MCF 10A (cell line): Measurements from ENCODE around the gene CAMK2G. TPM values are rescaled to one million over a fixed set of nuclear protein-coding genes. Genes with fewer than 3 reads are reported as not detected.
A peak's percentile ranks its signal among the peaks of the same experiment; 100 is the strongest.

Experiments
- BruUV-seq: library from RNA; stranded (reverse); fragments of 400-500 nt; replicated peaks from 2 replicates; lab custom pipeline; 2021; lab: Mats Ljungman, UMichigan
- CTCF ChIA-PET: fragments of 300-600 bp; sonication (Branson Sonifier 250); formaldehyde crosslinking; extraction: SDS; loops from one replicate; lab custom pipeline; 2021; ENCODE audit warnings: antibody characterized with exemption, inconsistent platforms; lab: Yijun Ruan, JAX
- POLR2A ChIA-PET: fragments of 300-600, 350-650 bp; sonication (Branson Sonifier 250); formaldehyde crosslinking; extraction: SDS; loops from one replicate; lab custom pipeline; 2020; ENCODE audit warnings: antibody characterized with exemption, inconsistent platforms; lab: Yijun Ruan, JAX
- DNase-seq: peaks from one replicate; pipeline ENCODE4 v3.0.0-alpha.2; 2018; ENCODE audit not compliant: unreplicated experiment
- H3K27ac Mint-ChIP-seq: one replicate; pipeline ENCODE4 v1.8.0; 2022; ENCODE audit warnings: mild to moderate bottlenecking, low read depth, mixed read lengths; ENCODE audit not compliant: unreplicated experiment
- H3K27me3 Mint-ChIP-seq: one replicate; pipeline ENCODE4 v1.8.0; 2022; ENCODE audit warnings: mixed read lengths; ENCODE audit not compliant: insufficient read depth, unreplicated experiment
- H3K36me3 Mint-ChIP-seq: one replicate; pipeline ENCODE4 v1.8.0; 2022; ENCODE audit warnings: mild to moderate bottlenecking, moderate library complexity, mixed read lengths; ENCODE audit not compliant: insufficient read depth, unreplicated experiment
- H3K4me1 Mint-ChIP-seq: one replicate; pipeline ENCODE4 v1.8.0; 2022; ENCODE audit warnings: mixed read lengths; ENCODE audit not compliant: insufficient read depth, unreplicated experiment
- H3K4me3 Mint-ChIP-seq: one replicate; pipeline ENCODE4 v1.8.0; 2022; ENCODE audit warnings: mild to moderate bottlenecking, moderate library complexity, mixed read lengths; ENCODE audit not compliant: unreplicated experiment
- H3K9me3 Mint-ChIP-seq: one replicate; pipeline ENCODE4 v1.8.0; 2022; ENCODE audit warnings: mixed read lengths; ENCODE audit not compliant: unreplicated experiment
- intact Hi-C: fragments of 100-400 bp; cut with micrococcal nuclease; formaldehyde crosslinking; loops from 2 replicates; pipeline ENCODE4 v1.14.1; 2022
- total RNA-seq: library from RNA; stranded (reverse); gene quantifications from 2 replicates; pipeline ENCODE4 v1.2.3, GENCODE V29; 2022
- TF ChIP-seq, protein P1 (sequence below): fragments of 200-600 bp; IDR thresholded peaks from one replicate; pipeline ENCODE4 v1.8.0; 2022; ENCODE audit warnings: antibody characterized with exemption, mild to moderate bottlenecking; ENCODE audit not compliant: unreplicated experiment

The CAMK2G gene
- total RNA-seq, 1 experiment from 2014 or later: 10.9 TPM

DNA sequence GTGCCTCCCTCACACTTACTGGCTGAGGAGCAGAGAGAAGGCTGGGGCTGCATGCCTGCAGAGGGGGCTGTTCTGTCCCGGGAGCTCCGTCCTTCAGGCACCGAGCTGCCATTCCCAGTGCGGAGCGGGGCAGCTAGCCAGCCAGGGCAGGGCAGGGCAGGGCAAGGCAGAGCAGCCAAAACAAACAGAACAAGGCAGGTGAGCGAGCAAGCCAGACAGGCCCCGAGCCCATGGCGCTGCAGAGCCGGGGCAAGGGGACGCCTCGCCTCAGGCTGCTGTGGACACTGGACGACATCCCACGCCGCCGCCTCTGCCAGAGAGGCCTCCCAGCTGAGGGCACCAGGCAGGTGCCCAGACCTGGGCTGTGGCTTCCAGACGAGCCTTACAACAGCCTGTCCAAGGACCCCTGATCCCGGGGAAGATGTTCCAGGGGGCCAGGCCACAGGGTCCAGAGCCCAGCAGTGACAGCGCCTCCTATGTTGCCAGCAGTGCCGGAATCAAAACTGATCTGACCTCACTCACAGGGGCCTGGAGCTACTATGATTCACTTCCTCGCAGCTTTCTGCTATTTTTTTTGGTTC, 54.8 kb downstream of the CAMK2G start:
- TF ChIP-seq, protein P1, sequence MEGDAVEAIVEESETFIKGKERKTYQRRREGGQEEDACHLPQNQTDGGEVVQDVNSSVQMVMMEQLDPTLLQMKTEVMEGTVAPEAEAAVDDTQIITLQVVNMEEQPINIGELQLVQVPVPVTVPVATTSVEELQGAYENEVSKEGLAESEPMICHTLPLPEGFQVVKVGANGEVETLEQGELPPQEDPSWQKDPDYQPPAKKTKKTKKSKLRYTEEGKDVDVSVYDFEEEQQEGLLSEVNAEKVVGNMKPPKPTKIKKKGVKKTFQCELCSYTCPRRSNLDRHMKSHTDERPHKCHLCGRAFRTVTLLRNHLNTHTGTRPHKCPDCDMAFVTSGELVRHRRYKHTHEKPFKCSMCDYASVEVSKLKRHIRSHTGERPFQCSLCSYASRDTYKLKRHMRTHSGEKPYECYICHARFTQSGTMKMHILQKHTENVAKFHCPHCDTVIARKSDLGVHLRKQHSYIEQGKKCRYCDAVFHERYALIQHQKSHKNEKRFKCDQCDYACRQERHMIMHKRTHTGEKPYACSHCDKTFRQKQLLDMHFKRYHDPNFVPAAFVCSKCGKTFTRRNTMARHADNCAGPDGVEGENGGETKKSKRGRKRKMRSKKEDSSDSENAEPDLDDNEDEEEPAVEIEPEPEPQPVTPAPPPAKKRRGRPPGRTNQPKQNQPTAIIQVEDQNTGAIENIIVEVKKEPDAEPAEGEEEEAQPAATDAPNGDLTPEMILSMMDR: peak; percentile 19
- Mint-ChIP-seq H3K4me3 (no peak overlapping the region), H3K27ac (peak overlapping the region; percentile 84), H3K9me3 (no peaks in the 10 kb centered on the region), H3K4me1 (peaks cover 38% of the 10 kb centered on the region), H3K27me3 (no peaks in the 10 kb centered on the region), H3K36me3 (peaks cover 12% of the 10 kb centered on the region)
- DNase-seq: peak; percentile 86
- CTCF ChIA-PET: interaction anchor here (0.6 to 2.2 kb wide), 10 partner anchors 9 to 121 kb away, joined by 3 to 10 read pairs (median 4); no protein-coding TSS in a partner anchor
- POLR2A ChIA-PET: interaction anchor here (0.6 to 2.4 kb wide), 9 partner anchors 9 to 181 kb away, joined by 3 to 7 read pairs (median 4); no protein-coding TSS in a partner anchor
- intact Hi-C loops: no loop called here
- no TSS peak for BruUV-seq

DNA sequence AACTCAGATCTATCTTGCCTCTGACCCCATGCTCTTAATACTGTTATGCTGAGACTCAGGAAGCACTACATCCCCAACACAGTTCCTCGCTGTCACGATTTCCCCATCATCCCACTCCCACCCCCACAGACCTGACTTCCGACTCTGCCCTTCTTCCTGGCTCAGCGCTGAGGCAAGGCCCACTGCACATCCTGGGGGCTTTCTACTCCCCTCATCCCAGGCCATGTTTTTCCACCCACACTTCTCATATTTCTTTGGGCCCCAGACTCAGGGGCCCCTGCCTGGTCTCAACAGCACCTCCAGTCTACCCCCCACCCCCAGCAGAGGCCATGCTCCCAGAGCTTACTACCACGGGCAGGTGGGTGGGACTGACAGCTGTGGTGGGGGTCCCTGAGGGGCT, 55.3 kb downstream of the CAMK2G start:
- BruUV-seq: no TSS peak
- CTCF ChIA-PET: interaction anchor here (0.9 to 2.2 kb wide), 8 partner anchors 10 to 122 kb away, joined by 3 to 10 read pairs (median 4); no protein-coding TSS in a partner anchor
- Mint-ChIP-seq H3K36me3 (peaks cover 12% of the 10 kb centered on the region), H3K27me3 (no peaks in the 10 kb centered on the region), H3K4me3 (no peak overlapping the region), H3K4me1 (peaks cover 38% of the 10 kb centered on the region), H3K9me3 (no peaks in the 10 kb centered on the region), H3K27ac (no peak overlapping the region)
- TF ChIP-seq, protein P1: no peak
- POLR2A ChIA-PET: interaction anchor here (0.9 to 2.4 kb wide), 6 partner anchors 8 to 88 kb away, joined by 3 to 7 read pairs (median 4); no protein-coding TSS in a partner anchor
- intact Hi-C loops: no loop called here
- DNase-seq: no peak

DNA sequence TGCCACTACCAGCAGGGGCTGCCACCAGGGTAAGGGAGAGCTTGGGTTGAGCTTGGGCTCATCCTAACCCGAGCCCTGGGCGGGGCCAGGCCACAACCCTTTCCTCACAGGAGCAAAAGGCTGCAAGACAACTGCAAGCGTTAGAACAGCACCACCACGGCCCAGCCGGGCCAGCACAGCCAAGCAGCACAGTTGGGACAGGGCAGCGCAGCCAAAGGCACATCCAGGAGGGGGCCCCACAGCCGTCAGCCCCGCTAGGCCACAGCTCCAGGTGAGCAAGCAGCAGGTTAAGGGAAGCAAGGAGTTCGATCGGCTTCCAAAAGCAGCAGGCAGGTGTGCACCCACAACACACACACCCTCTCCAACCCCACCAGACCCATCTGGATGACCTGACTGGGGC, 56.0 kb downstream of the CAMK2G start:
- Mint-ChIP-seq H3K27me3 (no peaks in the 10 kb centered on the region), H3K9me3 (no peaks in the 10 kb centered on the region), H3K4me3 (no peak overlapping the region), H3K4me1 (peaks cover 38% of the 10 kb centered on the region), H3K36me3 (peaks cover 17% of the 10 kb centered on the region), H3K27ac (no peak overlapping the region)
- intact Hi-C loops: no loop called here
- ChIA-PET POLR2A (interaction anchor here (1.2 to 2.4 kb wide), 2 partner anchors 10 to 87 kb away, joined by 4 to 5 read pairs; no protein-coding TSS in a partner anchor), CTCF (interaction anchor here (0.7 to 2.2 kb wide), 8 partner anchors 9 to 122 kb away, joined by 3 to 10 read pairs (median 4); no protein-coding TSS in a partner anchor)
- DNase-seq: no peak
- TF ChIP-seq, protein P1: no peak
- BruUV-seq: no TSS peak

DNA sequence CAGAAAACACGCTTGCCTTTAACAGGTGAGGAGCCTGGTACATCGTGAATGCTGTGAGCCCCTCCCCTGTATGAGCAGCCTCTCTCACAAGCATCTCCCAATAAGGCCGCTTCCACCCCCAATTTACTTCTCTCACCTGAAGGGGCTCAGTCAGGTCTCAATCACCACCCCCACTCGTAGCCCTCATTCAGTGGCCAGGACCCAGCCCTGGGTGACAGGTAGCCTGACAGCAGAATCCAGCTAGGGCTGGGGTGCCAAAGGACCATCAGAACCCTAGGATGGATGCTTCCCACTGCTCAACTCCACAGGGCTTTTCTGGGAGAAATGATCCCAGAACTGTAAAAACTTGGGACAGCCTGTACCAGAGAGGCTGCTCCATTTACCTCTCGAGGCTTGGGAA, 56.5 kb downstream of the CAMK2G start:
- H3K4me3 Mint-ChIP-seq: no peak overlapping the region
- no peak for DNase-seq
- ChIA-PET POLR2A (interaction anchor here (2.4 kb wide), 1 partner anchor 10 kb away, joined by 5 read pairs; no protein-coding TSS in a partner anchor), CTCF (interaction anchor here (0.7 to 2.0 kb wide), 6 partner anchors 22 to 123 kb away, joined by 3 to 12 read pairs (median 4); no protein-coding TSS in a partner anchor)
- H3K27ac Mint-ChIP-seq: no peak overlapping the region
- no peaks in the 10 kb centered on the region for H3K27me3 Mint-ChIP-seq
- TF ChIP-seq, protein P1: no peak
- no TSS peak for BruUV-seq
- no peaks in the 10 kb centered on the region for H3K9me3 Mint-ChIP-seq
- intact Hi-C loops: no loop called here
- peaks cover 17% of the 10 kb centered on the region for H3K36me3 Mint-ChIP-seq
- H3K4me1 Mint-ChIP-seq: peaks cover 38% of the 10 kb centered on the region
